Left kidney (tissue), 8 donors: ENCODE data around the gene TTLL5. TPM values are rescaled to one million over a fixed set of nuclear protein-coding genes. Genes with fewer than 3 reads are reported as not detected.

ENCODE experiments used
- DNase-seq: peaks from one replicate; pipeline ENCODE4 v3.0.0-alpha.2; 2013
- long read RNA-seq, 8 donors: transcript quantifications; one replicate each; lab custom pipeline, GENCODE V29; 2026
- polyA plus RNA-seq: library from polyadenylated mRNA; unstranded; fragments of 120-200 nt; gene quantifications from one replicate; pipeline ENCODE4 v1.2.1, GENCODE V29; 2013; ENCODE audit not compliant: insufficient read length

TTLL5 gene
- polyA plus RNA-seq: 37.0 TPM
- long read RNA-seq, donor 1, partial matches to known transcripts: 11 of 67 reads
- long read RNA-seq, donor 1, other reads (novel, unspliced or antisense): 56 of 67 reads
- long read RNA-seq, donor 2: 0 reads
- long read RNA-seq, donor 3, partial matches to known transcripts: 0 of 2 reads
- long read RNA-seq, donor 3, other reads (novel, unspliced or antisense): 0 of 2 reads
- long read RNA-seq, donor 4, partial matches to known transcripts: 38 of 38 reads
- long read RNA-seq, donor 4, other reads (novel, unspliced or antisense): 0 of 38 reads
- long read RNA-seq, donor 5, partial matches to known transcripts: 16 of 154 reads
- long read RNA-seq, donor 5, other reads (novel, unspliced or antisense): 138 of 154 reads
- long read RNA-seq, donor 6: 0 reads
- long read RNA-seq, donor 7: 0 reads
- long read RNA-seq, donor 8, partial matches to known transcripts: 6 of 46 reads
- long read RNA-seq, donor 8, other reads (novel, unspliced or antisense): 39 of 46 reads

GRCh38 chr14:75660630-75661498, at the start of gene TTLL5, which contains the start of gene ERG28:
TSS of gene TTLL5 (plus strand) at chr14:75661246. CDS start at chr14:75663150, 1,904 bp downstream.
TSS of gene ERG28 (minus strand) at chr14:75660876. CDS start at chr14:75657502, 3,374 bp downstream.
- peak; percentile 96 for DNase-seq

GRCh38 chr14:75612157-75612556, 48.9 kb upstream of the TTLL5 start:
- no peak for DNase-seq

GRCh38 chr14:75614179-75614578, 46.9 kb upstream of the TTLL5 start:
- DNase-seq: no peak

- DNase-seq: no peak
These were observed 45.8 kb upstream of the TTLL5 start for GRCh38 chr14:75615200-75615599.

- DNase-seq: no peak
These were observed 41.5 kb upstream of the TTLL5 start for GRCh38 chr14:75619548-75619947.

- DNase-seq: no peak
These were observed 36.0 kb upstream of the TTLL5 start for GRCh38 chr14:75625034-75625433.

- DNase-seq: no peak
These were observed 34.6 kb upstream of the TTLL5 start for GRCh38 chr14:75626396-75626795.

GRCh38 chr14:75626863-75627262, 34.2 kb upstream of the TTLL5 start:
- no peak for DNase-seq

GRCh38 chr14:75627406-75627805, 33.6 kb upstream of the TTLL5 start:
- no peak for DNase-seq

- no peak for DNase-seq
These were observed 32.2 kb upstream of the TTLL5 start for GRCh38 chr14:75628816-75629215.

GRCh38 chr14:75630695-75631452, 30.2 kb upstream of the TTLL5 start:
- no peak for DNase-seq

GRCh38 chr14:75631453-75631831, 29.6 kb upstream of the TTLL5 start:
- no peak for DNase-seq

- no peak for DNase-seq
These were observed 26.2 kb upstream of the TTLL5 start for GRCh38 chr14:75634848-75635247.

GRCh38 chr14:75636100-75636692, 24.9 kb upstream of the TTLL5 start:
- no peak for DNase-seq

- no peak for DNase-seq
These were observed 20.2 kb upstream of the TTLL5 start for GRCh38 chr14:75640876-75641275.

- DNase-seq: no peak
These were observed 17.1 kb upstream of the TTLL5 start for GRCh38 chr14:75643985-75644384.

GRCh38 chr14:75645056-75645455, 16.0 kb upstream of the TTLL5 start:
- no peak for DNase-seq

GRCh38 chr14:75646762-75647161, 14.3 kb upstream of the TTLL5 start:
- DNase-seq: no peak

- no peak for DNase-seq
These were observed 13.4 kb upstream of the TTLL5 start for GRCh38 chr14:75647640-75648039.

GRCh38 chr14:75648066-75648838, 12.8 kb upstream of the TTLL5 start:
- DNase-seq: peak; percentile 73

GRCh38 chr14:75649337-75649736, 11.7 kb upstream of the TTLL5 start:
- no peak for DNase-seq
